Liver (tissue), 9 donors: ENCODE data around the gene SCN2B. TPM values are rescaled to one million over a fixed set of nuclear protein-coding genes. Genes with fewer than 3 reads are reported as not detected.
"Not testable (repeated sequence)": the region's sequence is repeated elsewhere in the genome, so short reads cannot be mapped to it uniquely, and the experiment has no call there.

ENCODE experiments used
- DNase-seq: peaks from one replicate; pipeline ENCODE4 v3.0.0-alpha.2; 2017; ENCODE audit warnings: low spot score
- H3K27ac ChIP-seq, 2 donors: one replicate each; pipeline ENCODE4 v1.7.0; 2013; ENCODE audit warnings: inconsistent platforms in 2 of 2, low read length in 2 of 2, control low read depth in 1 of 2, low read depth in 1 of 2, mild to moderate bottlenecking in 1 of 2
- H3K27me3 ChIP-seq, 4 donors: one replicate each; pipeline versions ENCODE4 v1.6.1 to v1.7.0; 2013; ENCODE audit warnings: low read length in 3 of 4, inconsistent platforms in 1 of 4, mild to moderate bottlenecking in 1 of 4, moderate library complexity in 1 of 4; ENCODE audit not compliant: control insufficient read depth in 4 of 4, insufficient read depth in 4 of 4
- H3K36me3 ChIP-seq, 4 donors: one replicate each; pipeline versions ENCODE4 v1.6.1 to v1.7.0; 2013; ENCODE audit warnings: low read length in 3 of 4, mild to moderate bottlenecking in 3 of 4, low read depth in 1 of 4, moderate library complexity in 1 of 4; ENCODE audit not compliant: control insufficient read depth in 4 of 4, insufficient read depth in 3 of 4
- H3K4me1 ChIP-seq, 4 donors: one replicate each; pipeline versions ENCODE4 v1.6.1 to v1.7.0; 2013; ENCODE audit warnings: low read length in 3 of 4, mild to moderate bottlenecking in 3 of 4, moderate library complexity in 1 of 4; ENCODE audit not compliant: control insufficient read depth in 4 of 4, insufficient read depth in 4 of 4
- H3K4me3 ChIP-seq, 3 donors: one replicate each; pipeline versions ENCODE4 v1.6.1 to v1.7.0; 2013; ENCODE audit warnings: low read length in 3 of 3, control low read depth in 1 of 3, low read depth in 1 of 3, mild to moderate bottlenecking in 1 of 3
- H3K9ac ChIP-seq, 2 donors: one replicate each; pipeline ENCODE4 v1.7.0; 2013; ENCODE audit warnings: low read length in 2 of 2, mild to moderate bottlenecking in 2 of 2, moderate library complexity in 2 of 2, control low read depth in 1 of 2, low read depth in 1 of 2
- H3K9me3 ChIP-seq, 4 donors: one replicate each; pipeline versions ENCODE4 v1.6.1 to v1.7.0; 2013; ENCODE audit warnings: low read length in 3 of 4; ENCODE audit not compliant: control insufficient read depth in 4 of 4
- ATF3 ChIP-seq: IDR thresholded peaks from 2 replicates; pipeline ENCODE4 v1.6.1; 2016; ENCODE audit warnings: antibody characterized with exemption
- CTCF ChIP-seq: fragments of 150-350 bp; IDR thresholded peaks from 2 replicates; pipeline ENCODE4 v1.5.1; 2017; ENCODE audit warnings: improper control_type of control experiment, low read depth, low read length; ENCODE audit not compliant: missing input control
- EGR1 ChIP-seq, 2 donors: IDR thresholded peaks; 2 replicates each; pipeline ENCODE4 v1.6.1; 2016 to 2018; ENCODE audit warnings: antibody characterized with exemption in 2 of 2, low read depth in 2 of 2
- HNF4A ChIP-seq, 2 donors: conservative IDR thresholded peaks; 2 replicates each; pipeline ENCODE4 v1.6.1; 2016; ENCODE audit warnings: antibody characterized with exemption in 2 of 2, mild to moderate bottlenecking in 2 of 2
- HNF4G ChIP-seq: IDR thresholded peaks from 2 replicates; pipeline ENCODE4 v1.6.1; 2016; ENCODE audit warnings: antibody characterized with exemption
- JUND ChIP-seq, 2 donors: IDR thresholded peaks; 2 replicates each; pipeline ENCODE4 v1.6.1; 2016; ENCODE audit warnings: antibody characterized with exemption in 2 of 2
- MAX ChIP-seq: IDR thresholded peaks from 2 replicates; pipeline ENCODE4 v1.6.1; 2016; ENCODE audit warnings: antibody characterized with exemption
- NR2F2 ChIP-seq: IDR thresholded peaks from 2 replicates; pipeline ENCODE4 v1.6.1; 2016; ENCODE audit warnings: antibody characterized with exemption
- RAD21 ChIP-seq, 2 donors: IDR thresholded peaks; 2 replicates each; pipeline ENCODE4 v1.6.1; 2016; ENCODE audit warnings: antibody characterized with exemption in 2 of 2, mild to moderate bottlenecking in 2 of 2
- REST ChIP-seq: IDR thresholded peaks from 2 replicates; pipeline ENCODE4 v1.6.1; 2016; ENCODE audit warnings: antibody characterized with exemption, mild to moderate bottlenecking
- RXRA ChIP-seq, 2 donors: IDR thresholded peaks; 2 replicates each; pipeline ENCODE4 v1.6.1; 2017 to 2018; ENCODE audit warnings: antibody characterized with exemption in 2 of 2, mild to moderate bottlenecking in 1 of 2
- SP1 ChIP-seq: IDR thresholded peaks from 2 replicates; pipeline ENCODE4 v1.6.1; 2018; ENCODE audit warnings: antibody characterized with exemption, mild to moderate bottlenecking
- TAF1 ChIP-seq: conservative IDR thresholded peaks from 2 replicates; pipeline ENCODE4 v1.6.1; 2016; ENCODE audit warnings: antibody characterized with exemption, mild to moderate bottlenecking
- YY1 ChIP-seq: IDR thresholded peaks from 2 replicates; pipeline ENCODE4 v1.6.1; 2016; ENCODE audit warnings: antibody characterized with exemption, mild to moderate bottlenecking
- WGBS: extraction: QIAGEN DNeasy Blood & Tissue Kit; methylation state at CpG from one replicate; pipeline ENCODE4 v1.1.7; 2013; 5-methylcytosine and 5-hydroxymethylcytosine counted together
- polyA plus RNA-seq, 2 donors: library from polyadenylated mRNA; stranded (reverse) in 1 of 2; unstranded in 1 of 2; fragments of 200-250 nt in 1 of 2; fragments of >200 nt in 1 of 2; fragmentation: Nextera tagmentation in 1 of 2; extraction: Ambion mirVana in 1 of 2; gene quantifications; one replicate each; pipeline versions ENCODE4 v1.2.1 to v1.2.3, GENCODE V29; 2013 to 2015
- total RNA-seq, 2 donors: library from RNA; depleted of rRNA; stranded (reverse); fragments of >200 nt; gene quantifications; one replicate each; pipeline ENCODE4 v1.2.3, GENCODE V29; 2014
- TF ChIP-seq, protein P1 (sequence below): IDR thresholded peaks from 2 replicates; pipeline ENCODE4 v1.6.1; 2016; ENCODE audit warnings: antibody characterized with exemption
- donor health status: healthy.
- donor health status: healthy.
- donor health status: healthy.
- donor health status: healthy.
- donor health status: healthy.

SCN2B gene
- total and polyA plus RNA-seq, 4 donors, result 0.01 to 0.05 TPM; not detected in 2

- TF ChIP-seq ATF3 (no peak), HNF4G (no peak), HNF4A (conservative IDR thresholded peaks at IDR 0.05) (no peak), SP1 (no peak), CTCF (no peak), MAX (no peak), REST (no peak)
- Histone ChIP-seq H3K9ac (no peak overlapping the region), H3K4me3 (no peak overlapping the region), H3K4me1 (peaks cover 0 to 10% (median 4%) of the 10 kb centered on the region in 4 donors), H3K27ac (no peak overlapping the region), H3K27me3 (no peaks in the 10 kb centered on the region), H3K36me3 (no peaks in the 10 kb centered on the region), H3K9me3 (no peaks in the 10 kb centered on the region)
- DNase-seq, result no peak
- WGBS, result 87% methylated on average over 12 of the region's 12 CpGs
Observed at GRCh38 chr11:118184784-118185579, 8.5 kb upstream of the SCN2B start.

GRCh38 chr11:118183691-118184090 is 7.3 kb upstream of the SCN2B start:
- not testable (repeated sequence) for H3K4me3 ChIP-seq, H3K27me3 ChIP-seq, H3K9me3 ChIP-seq, H3K4me1 ChIP-seq, H3K36me3 ChIP-seq, DNase-seq, H3K27ac ChIP-seq, H3K9ac ChIP-seq
- WGBS, result 92% methylated on average over 5 of the region's 5 CpGs

GRCh38 chr11:118180300-118180703 is 3.9 kb upstream of the SCN2B start:
- no peak for DNase-seq
- H3K4me1 ChIP-seq, result peaks cover 0 to 3% (median under 1%) of the 10 kb centered on the region in 4 donors
- H3K4me3 ChIP-seq, result no peak overlapping the region
- no peaks in the 10 kb centered on the region for H3K27me3 ChIP-seq
- no peak overlapping the region for H3K9ac ChIP-seq
- no peaks in the 10 kb centered on the region for H3K9me3 ChIP-seq
- no peaks in the 10 kb centered on the region for H3K36me3 ChIP-seq
- WGBS, result 79% methylated on average over 11 of the region's 11 CpGs
- no peak overlapping the region for H3K27ac ChIP-seq
- TF ChIP-seq EGR1 (IDR thresholded peaks at IDR 0.05; ENCODE audit: low read depth in 2 of 2) (no peak), RXRA (IDR thresholded peaks at IDR 0.05) (no peak), REST (no peak), YY1 (no peak), NR2F2 (no peak), SP1 (no peak), RAD21 (IDR thresholded peaks at IDR 0.05) (no peak), HNF4A (conservative IDR thresholded peaks at IDR 0.05) (no peak), JUND (IDR thresholded peaks at IDR 0.05) (no peak), ATF3 (no peak), TAF1 (no peak)
- TF ChIP-seq, protein P1, sequence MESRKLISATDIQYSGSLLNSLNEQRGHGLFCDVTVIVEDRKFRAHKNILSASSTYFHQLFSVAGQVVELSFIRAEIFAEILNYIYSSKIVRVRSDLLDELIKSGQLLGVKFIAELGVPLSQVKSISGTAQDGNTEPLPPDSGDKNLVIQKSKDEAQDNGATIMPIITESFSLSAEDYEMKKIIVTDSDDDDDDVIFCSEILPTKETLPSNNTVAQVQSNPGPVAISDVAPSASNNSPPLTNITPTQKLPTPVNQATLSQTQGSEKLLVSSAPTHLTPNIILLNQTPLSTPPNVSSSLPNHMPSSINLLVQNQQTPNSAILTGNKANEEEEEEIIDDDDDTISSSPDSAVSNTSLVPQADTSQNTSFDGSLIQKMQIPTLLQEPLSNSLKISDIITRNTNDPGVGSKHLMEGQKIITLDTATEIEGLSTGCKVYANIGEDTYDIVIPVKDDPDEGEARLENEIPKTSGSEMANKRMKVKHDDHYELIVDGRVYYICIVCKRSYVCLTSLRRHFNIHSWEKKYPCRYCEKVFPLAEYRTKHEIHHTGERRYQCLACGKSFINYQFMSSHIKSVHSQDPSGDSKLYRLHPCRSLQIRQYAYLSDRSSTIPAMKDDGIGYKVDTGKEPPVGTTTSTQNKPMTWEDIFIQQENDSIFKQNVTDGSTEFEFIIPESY, result no peak
